DMS79 treated with DMSO at 0.1 percent for 48 hours (cell line): ENCODE measurements around the gene RPL18A.

ENCODE experiments used
- DNase-seq: peaks from one replicate; lab custom pipeline; 2025; lab: John Stamatoyannopoulos, UW

Gene RPL18A

DNA sequence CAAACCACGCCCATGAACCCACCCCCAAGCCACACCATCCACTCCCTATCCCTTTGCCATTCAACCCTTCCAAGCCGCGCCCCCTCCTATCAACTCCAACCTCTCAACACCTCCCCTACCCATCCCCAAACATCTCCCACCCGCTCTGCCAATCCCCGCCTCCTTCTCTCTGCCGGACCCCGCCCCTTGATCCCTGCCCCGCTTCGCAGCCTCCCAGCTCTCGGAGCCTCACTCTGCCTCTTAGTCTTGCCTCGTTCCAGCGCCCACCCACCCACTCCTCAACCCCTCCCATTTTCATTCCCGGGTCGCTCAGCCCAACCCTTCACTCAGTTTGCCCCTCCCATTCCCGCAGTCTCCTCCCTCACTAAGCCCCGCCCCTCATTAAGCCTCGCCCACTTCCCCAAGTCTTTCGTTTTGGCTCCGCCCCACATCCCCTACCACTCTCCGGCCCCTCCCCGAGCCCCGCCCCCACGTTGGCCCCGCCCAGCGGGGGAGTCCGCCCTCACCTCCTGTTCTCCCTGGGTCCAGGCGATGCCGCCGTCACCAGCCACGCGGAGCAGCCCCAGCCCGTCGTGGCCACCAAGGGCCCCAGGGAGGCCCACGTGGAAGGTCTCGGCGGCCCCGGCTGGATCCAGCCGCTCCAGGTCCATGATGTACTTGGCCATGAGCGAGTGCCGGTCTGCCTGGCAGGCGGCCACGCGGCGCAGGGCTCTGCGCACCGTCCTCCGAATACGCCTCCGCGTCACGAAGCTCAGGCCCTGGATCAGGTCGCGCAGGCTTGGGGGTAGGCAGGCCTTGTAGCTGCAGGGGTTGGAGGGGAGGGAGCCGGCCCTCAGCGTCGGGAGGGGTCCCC lies 17.7 kb upstream of the RPL18A start:
- peak; percentile 41 for DNase-seq

DNA sequence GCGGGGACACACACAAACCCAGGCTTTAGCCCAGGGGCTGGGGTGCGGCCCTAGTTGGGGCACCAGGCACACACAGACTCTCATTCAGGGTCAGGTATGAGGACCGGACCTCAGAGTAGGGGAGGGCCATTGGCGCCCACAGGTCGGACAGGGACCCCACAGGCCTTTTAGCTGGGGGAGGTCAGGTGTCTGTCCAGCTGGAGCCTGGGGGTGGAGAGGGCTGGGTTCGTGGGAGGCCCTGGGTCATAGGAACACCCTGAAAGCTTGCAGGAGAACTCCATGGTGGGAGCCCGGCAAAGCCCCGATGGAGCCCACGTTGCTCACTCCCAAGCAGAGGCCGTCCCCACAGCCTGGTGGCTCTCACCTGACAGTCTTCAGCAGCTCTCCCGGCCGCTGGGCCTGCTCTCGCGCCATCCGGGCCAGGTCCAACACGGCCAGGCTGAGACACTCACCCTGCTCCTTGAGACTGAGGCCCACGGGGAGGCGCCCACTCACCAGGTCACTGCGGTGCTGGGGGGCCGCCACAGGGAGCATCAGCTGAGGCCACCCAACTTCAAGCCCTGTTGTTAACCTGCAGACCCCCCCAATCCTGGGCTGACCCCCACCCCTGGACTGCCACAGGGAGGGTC lies 16.9 kb upstream of the RPL18A start:
- no peak for DNase-seq

DNA sequence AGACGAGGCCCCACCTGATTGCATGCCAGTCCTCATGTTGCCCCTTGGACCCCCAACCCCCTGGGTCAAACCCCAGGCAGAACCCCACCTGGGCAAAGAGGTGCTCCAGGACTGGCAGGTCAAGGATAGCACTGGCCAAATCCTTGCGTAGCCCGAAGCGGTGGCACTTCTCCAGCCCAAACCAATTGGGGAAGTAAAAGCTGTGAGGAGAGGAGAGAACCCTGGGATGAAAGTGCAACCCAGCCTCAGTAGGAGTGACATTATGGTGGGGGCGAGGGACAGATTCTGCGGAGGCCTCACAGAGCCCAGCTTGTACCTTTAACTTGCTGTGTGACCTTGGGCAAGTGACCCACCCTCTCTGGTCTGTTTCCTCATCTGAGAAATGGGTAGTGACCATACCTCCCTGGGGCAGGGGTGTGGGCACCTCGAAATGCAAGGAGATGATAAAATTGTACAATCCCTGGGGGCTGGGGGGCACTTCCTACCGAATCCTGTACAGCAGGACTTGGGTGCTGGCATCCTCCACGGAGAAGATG lies 16.4 kb upstream of the RPL18A start:
- DNase-seq, result no peak

- DNase-seq, result no peak
Observed at GRCh38 chr19:17843908-17844490, 15.7 kb upstream of the RPL18A start.

DNA sequence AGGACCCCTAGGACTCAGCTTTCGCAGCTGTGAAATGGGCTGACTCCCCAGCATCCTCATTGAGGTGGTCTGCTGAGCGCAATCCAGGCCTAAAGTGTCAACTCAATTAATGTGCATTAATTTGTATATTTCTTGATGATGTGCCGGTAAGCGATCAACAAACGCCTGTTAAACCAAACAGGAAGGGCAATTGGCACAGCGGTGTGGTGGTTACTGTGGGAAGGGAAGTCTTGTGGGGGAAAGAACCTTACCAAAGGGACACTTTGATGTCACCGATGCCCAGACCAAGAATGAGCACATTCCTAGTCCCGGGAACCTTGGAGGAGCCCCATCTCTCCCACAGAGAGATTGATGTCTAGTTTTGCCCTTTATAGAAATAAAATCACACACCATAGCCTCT lies 13.6 kb upstream of the RPL18A start:
- DNase-seq, result no peak

DNA sequence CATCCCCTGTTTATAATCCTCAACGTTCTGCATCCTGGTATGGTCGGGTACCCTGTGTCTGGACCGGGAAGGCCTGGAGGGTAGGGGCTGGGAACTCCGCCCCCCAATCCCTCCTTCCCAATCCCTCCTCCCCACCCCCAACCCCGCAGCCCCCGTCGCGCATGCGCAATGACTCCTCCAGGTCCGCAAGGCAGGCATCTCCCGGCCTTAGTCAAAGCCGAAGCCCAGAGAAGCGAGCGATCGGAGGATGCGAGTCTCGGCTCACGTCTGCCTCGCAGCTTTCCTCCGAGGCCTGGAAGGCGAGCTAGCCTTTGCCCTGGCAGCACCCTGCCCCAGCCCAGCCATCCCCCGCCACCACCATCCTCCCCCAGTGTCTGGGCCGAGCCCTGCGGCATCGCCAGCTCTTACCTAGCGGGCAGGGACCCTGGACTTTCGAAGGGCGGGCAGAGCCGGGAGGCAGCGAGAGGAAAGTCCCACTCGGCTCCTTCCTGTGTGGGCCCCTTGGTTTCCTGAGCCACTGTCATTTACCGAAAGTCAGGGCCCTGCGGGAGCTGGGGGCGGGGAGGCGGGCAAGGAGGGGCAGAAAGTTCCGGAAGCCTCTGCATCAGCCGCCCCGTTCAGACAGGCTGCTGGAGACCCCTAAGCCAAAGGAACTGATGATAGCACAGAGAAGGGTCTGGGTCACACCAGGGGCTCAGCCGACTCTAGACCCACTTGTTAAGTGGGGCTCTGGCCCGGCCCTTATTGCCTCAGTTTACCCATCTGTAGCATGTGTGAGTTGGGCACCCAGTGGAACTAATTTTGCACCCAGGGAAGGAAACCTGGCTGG lies 12.0 kb upstream of the RPL18A start, which contains the start of gene JAK3:
TSS of gene JAK3 (minus strand) at position 445 of the 829 bp plus-strand sequence. CDS start 3,565 bp downstream, outside the sequence.
- no peak for DNase-seq

DNA sequence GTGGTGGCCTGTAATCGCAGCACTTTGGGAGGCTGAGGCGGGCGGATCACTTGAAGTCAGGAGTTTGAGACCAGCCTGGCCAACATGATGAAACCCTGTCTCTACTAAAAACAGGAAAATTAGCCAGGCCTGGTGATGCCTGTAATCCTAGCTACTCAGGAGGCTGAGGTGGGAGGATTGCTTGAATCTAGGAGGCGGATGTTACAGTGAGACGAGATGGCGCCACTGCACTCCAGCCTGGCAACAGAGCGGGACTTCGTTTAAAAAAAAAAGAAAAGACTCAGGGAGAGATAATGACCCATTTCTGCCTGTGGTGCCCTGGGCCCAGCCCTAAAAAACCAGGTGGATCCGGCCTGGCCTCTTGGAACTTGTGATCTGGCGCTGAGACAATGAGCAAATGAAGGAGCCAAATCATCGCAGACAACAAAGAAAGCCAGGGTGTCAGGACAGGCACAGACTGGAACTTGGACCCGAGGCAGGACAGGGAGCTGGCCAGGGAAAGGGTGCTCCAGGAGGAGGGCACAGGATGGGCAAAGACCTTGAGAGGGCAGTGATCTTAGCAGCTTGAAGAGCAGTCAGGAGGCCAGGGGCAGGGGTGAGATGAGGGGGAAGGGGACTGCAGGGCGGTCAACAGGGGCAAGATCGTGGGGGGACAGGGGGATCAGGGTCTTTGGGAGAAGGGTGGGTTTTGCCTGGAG lies 11.0 kb upstream of the RPL18A start:
- DNase-seq, result no peak

- no peak for DNase-seq
Observed at GRCh38 chr19:17854061-17854460, 5.6 kb upstream of the RPL18A start.

DNA sequence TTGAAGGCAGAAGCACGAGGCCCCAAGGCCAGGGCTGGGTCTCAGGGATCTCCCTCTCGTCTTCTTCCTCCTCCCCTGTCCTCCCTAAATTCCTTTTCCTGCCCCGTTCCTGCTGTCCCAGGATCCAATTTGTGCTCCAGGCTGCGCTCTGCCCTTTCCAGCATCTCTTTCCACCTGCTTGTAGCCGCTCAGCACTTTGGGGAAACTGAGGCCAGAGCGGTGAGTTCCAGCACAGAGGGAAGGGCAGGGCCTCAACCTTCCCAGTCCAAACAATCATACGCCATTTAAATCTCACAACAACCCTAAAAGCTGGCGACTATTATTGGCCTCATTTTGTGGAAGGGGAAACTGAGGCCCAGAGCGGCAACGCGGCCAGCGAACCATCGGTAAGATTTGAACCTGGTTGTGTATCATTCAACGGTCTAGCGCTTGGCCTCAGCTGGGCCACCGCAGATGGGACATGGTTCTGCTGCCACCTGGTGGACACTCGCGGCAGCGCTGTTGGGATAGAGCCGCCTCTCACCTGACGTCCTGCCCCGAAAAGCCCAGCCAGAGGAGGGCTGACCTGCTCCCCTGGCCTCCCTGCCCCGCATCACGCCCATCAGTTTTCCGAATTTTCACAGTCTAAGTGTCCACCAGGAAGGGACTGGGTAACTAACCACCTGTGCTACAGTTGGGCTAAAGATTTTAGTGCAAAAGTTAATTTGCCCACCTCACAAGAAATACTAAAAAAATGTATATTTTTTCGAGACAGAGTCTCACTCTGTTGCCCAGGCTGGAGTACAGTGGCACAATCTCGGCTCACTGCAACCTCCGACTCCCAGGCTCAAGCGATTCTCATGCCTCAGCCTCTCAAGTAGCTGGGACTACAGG lies 4.2 kb upstream of the RPL18A start:
- peak; percentile 48 for DNase-seq

DNA sequence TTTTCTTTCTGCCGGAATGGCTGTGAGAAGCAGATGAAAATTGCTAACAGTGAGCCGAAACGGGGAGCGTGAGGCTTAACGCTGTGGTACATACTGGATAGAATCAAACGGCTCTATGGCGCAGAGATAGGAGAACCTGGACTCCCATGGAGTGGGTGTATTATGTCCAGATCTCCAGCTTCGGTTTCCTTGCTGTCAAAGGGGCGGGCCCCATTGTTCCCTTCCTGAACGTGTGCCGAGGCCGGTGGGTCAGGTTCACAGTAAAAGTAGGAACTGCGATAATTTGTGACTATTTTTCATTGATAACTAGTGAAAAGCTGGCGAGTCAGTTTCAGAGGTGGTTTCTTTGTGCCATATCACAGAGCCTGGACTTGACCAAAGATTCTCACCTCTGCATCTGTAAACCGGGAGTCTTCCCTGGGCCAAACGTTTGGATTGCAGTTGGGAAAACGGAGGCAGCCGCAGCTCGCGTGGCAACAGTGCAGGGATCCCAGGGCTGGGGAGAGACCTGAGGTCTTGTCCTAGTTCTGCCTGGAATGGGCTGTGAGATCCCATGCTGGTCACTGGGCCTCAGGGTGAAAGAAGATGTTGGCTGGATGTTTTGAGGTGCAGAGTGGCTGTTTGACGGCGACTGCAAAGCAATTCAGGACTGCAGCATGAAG lies 752 bp downstream of the RPL18A start:
- no peak for DNase-seq

- DNase-seq, result no peak
Observed at GRCh38 chr19:17860993-17861360, 1.3 kb downstream of the RPL18A start.

- no peak for DNase-seq
Observed at GRCh38 chr19:17861542-17862402, 2.1 kb downstream of the RPL18A start.

DNA sequence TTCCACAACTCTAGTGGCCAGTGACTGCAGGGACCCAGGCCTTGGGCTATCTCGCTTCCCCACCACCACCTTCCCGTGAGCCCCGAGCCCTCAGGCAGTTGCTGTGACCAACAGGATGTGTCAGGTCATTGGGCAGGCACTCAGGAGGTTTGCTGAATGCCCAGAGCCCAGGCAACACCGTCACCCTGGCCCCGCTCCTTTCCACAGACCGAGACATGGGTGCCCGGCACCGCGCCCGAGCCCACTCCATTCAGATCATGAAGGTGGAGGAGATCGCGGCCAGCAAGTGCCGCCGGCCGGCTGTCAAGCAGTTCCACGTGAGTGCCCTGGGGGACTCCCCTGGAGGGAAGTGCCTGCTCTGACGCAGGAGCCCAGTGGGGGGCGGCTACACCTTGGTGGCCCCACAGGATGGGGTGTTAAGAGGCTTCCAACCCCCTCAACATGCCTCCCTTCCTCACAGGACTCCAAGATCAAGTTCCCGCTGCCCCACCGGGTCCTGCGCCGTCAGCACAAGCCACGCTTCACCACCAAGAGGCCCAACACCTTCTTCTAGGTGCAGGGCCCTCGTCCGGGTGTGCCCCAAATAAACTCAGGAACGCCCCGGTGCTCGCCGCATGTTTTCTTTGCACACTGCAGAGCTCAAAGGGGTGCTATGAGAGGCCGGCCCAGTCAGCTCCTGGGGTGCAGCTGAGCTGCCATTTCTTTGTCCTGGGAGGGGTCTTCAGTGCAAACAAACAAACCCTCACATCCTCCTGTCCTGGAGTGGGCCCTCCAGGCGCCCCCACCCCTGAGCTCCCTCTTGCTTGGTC lies 3.2 kb downstream of the RPL18A start:
- DNase-seq, result no peak

DNA sequence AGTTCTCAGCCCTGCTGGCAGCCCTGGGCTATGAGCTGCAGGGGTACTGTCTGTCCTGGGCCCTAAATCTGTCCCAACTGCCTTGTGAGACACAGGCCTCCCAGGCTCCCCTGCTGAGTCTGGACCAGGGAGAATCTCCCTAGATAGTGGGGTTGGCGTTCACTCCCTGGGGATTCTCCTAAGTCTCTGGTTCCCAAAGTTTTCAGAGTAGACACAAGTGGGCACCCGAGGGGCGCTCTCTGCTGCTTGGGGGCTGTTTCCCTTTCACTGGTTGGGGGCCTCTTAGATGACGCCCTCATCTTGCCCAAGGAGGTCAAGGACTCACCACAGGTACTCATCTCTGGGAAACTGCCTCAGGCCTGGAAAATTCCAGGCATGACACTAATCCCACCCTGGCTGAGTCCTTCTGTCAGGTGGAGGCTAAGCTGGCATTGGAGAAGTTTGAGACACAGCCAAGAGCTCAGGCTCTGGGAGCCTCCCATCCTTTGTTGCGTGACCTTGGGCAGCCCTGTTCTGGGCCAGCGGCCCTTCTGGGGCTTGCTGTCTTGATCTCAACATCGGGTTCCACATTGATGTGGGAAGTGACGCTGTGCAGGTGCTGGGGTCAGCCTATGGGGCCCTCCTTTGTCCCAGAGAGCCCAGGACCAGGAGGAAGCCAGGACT lies 3.9 kb downstream of the RPL18A start:
- no peak for DNase-seq

GRCh38 chr19:17865364-17866311 lies 5.9 kb downstream of the RPL18A start:
- no peak for DNase-seq

DNA sequence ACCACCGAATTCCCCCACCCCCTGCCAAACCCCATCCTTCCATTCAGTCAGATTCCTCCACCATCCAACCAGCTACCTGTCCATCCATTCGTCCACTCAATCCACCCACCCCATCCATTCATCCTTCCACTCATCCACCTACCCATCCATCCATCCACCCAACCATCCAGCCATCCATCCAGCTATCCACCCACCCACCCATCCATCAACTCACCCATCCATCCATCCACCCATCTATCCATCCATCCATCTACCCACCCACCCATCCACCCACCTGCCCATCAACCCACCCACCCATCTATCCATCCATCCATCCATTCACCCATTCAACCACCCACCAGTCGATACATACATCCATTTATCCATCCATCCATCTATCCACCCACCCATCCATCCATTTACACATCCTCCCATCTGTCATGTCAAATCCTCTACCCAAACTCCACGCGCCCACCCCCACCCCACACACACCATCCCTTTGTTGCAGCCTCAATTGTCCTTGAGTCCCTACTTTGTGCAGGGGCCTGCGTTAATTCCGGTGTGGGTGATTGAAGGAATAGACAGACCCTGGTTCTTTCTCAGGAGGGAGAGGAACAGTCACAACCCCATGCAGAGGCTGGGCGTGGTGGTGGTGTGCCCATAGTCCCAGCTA lies 6.7 kb downstream of the RPL18A start:
- no peak for DNase-seq
